HG03558 (cell line): ENCODE measurements around the gene PLPP7.
"Not testable (repeated sequence)": the region's sequence is repeated elsewhere in the genome, so short reads cannot be mapped to it uniquely, and the experiment has no call there.

ENCODE experiments used
- ATAC-seq: cut with Tn5 transposase; IDR thresholded peaks from one replicate; pipeline ENCODE4 v1.9.1; 2021; ENCODE audit warnings: moderate number of reproducible peaks; ENCODE audit not compliant: unreplicated experiment; ENCODE audit errors: extremely low read depth

The PLPP7 gene

GRCh38 chr9:131324736-131325679 lies 35.5 kb downstream of the PLPP7 start:
- ATAC-seq = no peak

- no peak for ATAC-seq
These were observed 39.7 kb downstream of the PLPP7 start for GRCh38 chr9:131329241-131329641.

GRCh38 chr9:131330814-131331600 lies 41.5 kb downstream of the PLPP7 start:
- ATAC-seq = no peak

GRCh38 chr9:131331996-131332395 lies 42.5 kb downstream of the PLPP7 start:
- ATAC-seq = not testable (repeated sequence)

GRCh38 chr9:131333771-131334628 lies 44.5 kb downstream of the PLPP7 start:
- ATAC-seq = no peak

- ATAC-seq = no peak
These were observed 45.3 kb downstream of the PLPP7 start for GRCh38 chr9:131334629-131335367.

- ATAC-seq = no peak
These were observed 45.8 kb downstream of the PLPP7 start for GRCh38 chr9:131335368-131335755.

GRCh38 chr9:131337131-131337848 lies 47.8 kb downstream of the PLPP7 start:
- no peak for ATAC-seq

- not testable (repeated sequence) for ATAC-seq
These were observed 49.7 kb downstream of the PLPP7 start for GRCh38 chr9:131339212-131339611.

- not testable (repeated sequence) for ATAC-seq
These were observed 55.5 kb downstream of the PLPP7 start for GRCh38 chr9:131344931-131345535.

GRCh38 chr9:131346559-131346958 lies 57.0 kb downstream of the PLPP7 start:
- ATAC-seq = no peak

GRCh38 chr9:131347376-131348020 lies 58.0 kb downstream of the PLPP7 start:
- no peak for ATAC-seq

- ATAC-seq = no peak
These were observed 59.4 kb downstream of the PLPP7 start for GRCh38 chr9:131348631-131349521.

GRCh38 chr9:131349522-131349880 lies 60.0 kb downstream of the PLPP7 start:
- ATAC-seq = no peak

- ATAC-seq = no peak
These were observed 60.5 kb downstream of the PLPP7 start for GRCh38 chr9:131349881-131350563.

GRCh38 chr9:131356479-131356878 lies 67.0 kb downstream of the PLPP7 start:
- not testable (repeated sequence) for ATAC-seq

GRCh38 chr9:131358556-131358955 lies 69.0 kb downstream of the PLPP7 start:
- ATAC-seq = no peak
